ENCODE data around the gene TTLL6.

- no peak for TF ChIP-seq CTCF (IDR thresholded peaks at IDR 0.05; ENCODE audit: insufficient read depth, low read length)
- TF ChIP-seq GABPA (IDR thresholded peaks at IDR 0.05; ENCODE audit: low read depth), result no peak
- TF ChIP-seq POLR2AphosphoS5 (IDR thresholded peaks at IDR 0.05; ENCODE audit: low read depth), result no peak
- no peak for TF ChIP-seq REST (IDR thresholded peaks at IDR 0.05; ENCODE audit: insufficient replicate concordance, low read depth)
- TF ChIP-seq SPI1 (IDR thresholded peaks at IDR 0.05; ENCODE audit: borderline replicate concordance, low read depth), result no peak
Observed at GRCh38 chr17:48722915-48723422, 94.1 kb downstream of the TTLL6 start, which contains the start of gene PRAC2.

All from HL-60 (cell line).